ENCODE data around the gene GALNT9.
"Not testable (repeated sequence)": the region's sequence is repeated elsewhere in the genome, so short reads cannot be mapped to it uniquely, and the experiment has no call there.

The GALNT9 gene

GRCh38 chr12:132278401-132279183, 50.8 kb downstream of the GALNT9 start:
- no peak for DNase-seq

GRCh38 chr12:132277949-132278348, 51.4 kb downstream of the GALNT9 start:
- no peak for DNase-seq

GRCh38 chr12:132277374-132277941, 51.9 kb downstream of the GALNT9 start:
- no peak for DNase-seq

- no peak for DNase-seq
Observed at GRCh38 chr12:132276827-132277373, 52.5 kb downstream of the GALNT9 start.

- no peak for DNase-seq
Observed at GRCh38 chr12:132276066-132276826, 53.1 kb downstream of the GALNT9 start.

GRCh38 chr12:132275631-132276030, 53.8 kb downstream of the GALNT9 start:
- DNase-seq, result no peak

- DNase-seq, result peak in 1 of 2 experiments; percentile 29
Observed at GRCh38 chr12:132275110-132275531, 54.3 kb downstream of the GALNT9 start.

GRCh38 chr12:132273992-132274334, 55.4 kb downstream of the GALNT9 start:
- no peak for DNase-seq

GRCh38 chr12:132272711-132273110, 56.7 kb downstream of the GALNT9 start:
- DNase-seq, result no peak

- DNase-seq, result no peak
Observed at GRCh38 chr12:132271755-132272092, 57.7 kb downstream of the GALNT9 start.

GRCh38 chr12:132270969-132271754, 58.2 kb downstream of the GALNT9 start:
- no peak for DNase-seq

- DNase-seq, result no peak
Observed at GRCh38 chr12:132270516-132270915, 58.9 kb downstream of the GALNT9 start.

- no peak for DNase-seq
Observed at GRCh38 chr12:132269271-132269968, 60.0 kb downstream of the GALNT9 start.

- peak in 1 of 2 experiments; percentile 14 for DNase-seq
Observed at GRCh38 chr12:132268674-132269073, 60.7 kb downstream of the GALNT9 start.

- DNase-seq, result no peak
Observed at GRCh38 chr12:132267873-132268272, 61.5 kb downstream of the GALNT9 start.

GRCh38 chr12:132266802-132267201, 62.6 kb downstream of the GALNT9 start:
- DNase-seq, result no peak

- DNase-seq, result no peak
Observed at GRCh38 chr12:132266370-132266769, 63.0 kb downstream of the GALNT9 start.

- not testable (repeated sequence) for DNase-seq
Observed at GRCh38 chr12:132265822-132266221, 63.6 kb downstream of the GALNT9 start.

- no peak for DNase-seq
Observed at GRCh38 chr12:132265056-132265800, 64.2 kb downstream of the GALNT9 start.

GRCh38 chr12:132264086-132265010, 65.0 kb downstream of the GALNT9 start:
- DNase-seq, result no peak
